Stomach smooth muscle (tissue), 2 donors: ENCODE data around the gene PPFIA1.

Experiments used
- H3K27ac ChIP-seq: one replicate; pipeline ENCODE4 v1.7.0; 2013; ENCODE audit warnings: mild to moderate bottlenecking, low read length, inconsistent platforms
- H3K27me3 ChIP-seq, 2 donors: one replicate each; pipeline ENCODE4 v1.7.0; 2013; ENCODE audit warnings: low read length in 2 of 2; ENCODE audit not compliant: insufficient read depth in 2 of 2, control insufficient read depth in 1 of 2
- H3K36me3 ChIP-seq, 2 donors: one replicate each; pipeline ENCODE4 v1.7.0; 2013; ENCODE audit warnings: low read length in 2 of 2; ENCODE audit not compliant: control insufficient read depth in 2 of 2, insufficient read depth in 2 of 2
- H3K4me1 ChIP-seq: one replicate; pipeline ENCODE4 v1.7.0; 2013; ENCODE audit warnings: low read length; ENCODE audit not compliant: control insufficient read depth, insufficient read depth
- H3K4me3 ChIP-seq, 2 donors: one replicate each; pipeline ENCODE4 v1.7.0; 2013; ENCODE audit warnings: low read length in 2 of 2
- H3K9ac ChIP-seq, 2 donors: one replicate each; pipeline ENCODE4 v1.7.0; 2013; ENCODE audit warnings: low read length in 2 of 2, mild to moderate bottlenecking in 1 of 2
- H3K9me3 ChIP-seq, 2 donors: one replicate each; pipeline ENCODE4 v1.7.0; 2013; ENCODE audit warnings: low read length in 2 of 2; ENCODE audit not compliant: control insufficient read depth in 2 of 2
- donor health status: healthy.
- donor health status: Pancreatic carcinoma.

Gene PPFIA1

GRCh38 chr11:70413151-70413550 is 142.7 kb downstream of the PPFIA1 start:
- Histone ChIP-seq H3K4me3 (no peak overlapping the region), H3K27me3 (no peaks in the 10 kb centered on the region), H3K36me3 (peaks cover 85 to 87% of the 10 kb centered on the region in 2 donors), H3K9me3 (no peaks in the 10 kb centered on the region), H3K9ac (no peak overlapping the region), H3K27ac (no peak overlapping the region), H3K4me1 (no peaks in the 10 kb centered on the region)

- Histone ChIP-seq H3K9ac (no peak overlapping the region), H3K4me3 (no peak overlapping the region), H3K4me1 (no peaks in the 10 kb centered on the region), H3K9me3 (no peaks in the 10 kb centered on the region), H3K27me3 (no peaks in the 10 kb centered on the region), H3K27ac (no peak overlapping the region), H3K36me3 (peaks cover 80 to 81% of the 10 kb centered on the region in 2 donors)
Measured at GRCh38 chr11:70414341-70415100, 144.0 kb downstream of the PPFIA1 start.

GRCh38 chr11:70415191-70415590 is 144.7 kb downstream of the PPFIA1 start:
- Histone ChIP-seq H3K4me3 (no peak overlapping the region), H3K4me1 (no peaks in the 10 kb centered on the region), H3K9me3 (no peaks in the 10 kb centered on the region), H3K36me3 (peaks cover 77 to 80% of the 10 kb centered on the region in 2 donors), H3K9ac (no peak overlapping the region), H3K27me3 (no peaks in the 10 kb centered on the region), H3K27ac (no peak overlapping the region)

GRCh38 chr11:70415642-70416395 is 145.3 kb downstream of the PPFIA1 start:
- Histone ChIP-seq H3K4me3 (no peak overlapping the region), H3K27me3 (no peaks in the 10 kb centered on the region), H3K36me3 (peaks cover 77 to 78% of the 10 kb centered on the region in 2 donors), H3K9ac (no peak overlapping the region), H3K27ac (no peak overlapping the region), H3K9me3 (no peaks in the 10 kb centered on the region), H3K4me1 (no peaks in the 10 kb centered on the region)

GRCh38 chr11:70416881-70417280 is 146.4 kb downstream of the PPFIA1 start:
- Histone ChIP-seq H3K27ac (no peak overlapping the region), H3K4me3 (no peak overlapping the region), H3K36me3 (peaks cover 76 to 78% of the 10 kb centered on the region in 2 donors), H3K9ac (no peak overlapping the region), H3K9me3 (no peaks in the 10 kb centered on the region), H3K4me1 (no peaks in the 10 kb centered on the region), H3K27me3 (no peaks in the 10 kb centered on the region)

GRCh38 chr11:70418130-70418529 is 147.6 kb downstream of the PPFIA1 start:
- H3K4me1 ChIP-seq: no peaks in the 10 kb centered on the region
- H3K27me3 ChIP-seq: no peaks in the 10 kb centered on the region
- no peaks in the 10 kb centered on the region for H3K9me3 ChIP-seq
- peaks cover 73 to 78% of the 10 kb centered on the region in 2 donors for H3K36me3 ChIP-seq
- no peak overlapping the region for H3K27ac ChIP-seq
- H3K4me3 ChIP-seq: no peak overlapping the region
- no peak overlapping the region for H3K9ac ChIP-seq

GRCh38 chr11:70419307-70420007 is 149.0 kb downstream of the PPFIA1 start:
- Histone ChIP-seq H3K9me3 (no peaks in the 10 kb centered on the region), H3K4me1 (no peaks in the 10 kb centered on the region), H3K27ac (no peak overlapping the region), H3K36me3 (peaks cover 77% of the 10 kb centered on the region in 2 donors), H3K9ac (no peak overlapping the region), H3K27me3 (no peaks in the 10 kb centered on the region), H3K4me3 (no peak overlapping the region)

GRCh38 chr11:70420008-70420464 is 149.5 kb downstream of the PPFIA1 start:
- no peaks in the 10 kb centered on the region for H3K27me3 ChIP-seq
- no peaks in the 10 kb centered on the region for H3K9me3 ChIP-seq
- H3K4me3 ChIP-seq: no peak overlapping the region
- H3K4me1 ChIP-seq: no peaks in the 10 kb centered on the region
- H3K36me3 ChIP-seq: peaks cover 77% of the 10 kb centered on the region in 2 donors
- H3K9ac ChIP-seq: no peak overlapping the region
- no peak overlapping the region for H3K27ac ChIP-seq

GRCh38 chr11:70420496-70420895 is 150.0 kb downstream of the PPFIA1 start:
- no peaks in the 10 kb centered on the region for H3K27me3 ChIP-seq
- H3K36me3 ChIP-seq: peaks cover 76 to 77% of the 10 kb centered on the region in 2 donors
- no peak overlapping the region for H3K27ac ChIP-seq

GRCh38 chr11:70421123-70421522 is 150.6 kb downstream of the PPFIA1 start:
- Histone ChIP-seq H3K9ac (no peak overlapping the region), H3K4me1 (no peaks in the 10 kb centered on the region), H3K36me3 (peaks cover 74 to 75% of the 10 kb centered on the region in 2 donors), H3K9me3 (no peaks in the 10 kb centered on the region), H3K27me3 (no peaks in the 10 kb centered on the region), H3K4me3 (no peak overlapping the region), H3K27ac (no peak overlapping the region)

More at GRCh38 chr11:70420496-70420895, 150.0 kb downstream of the PPFIA1 start:
- H3K4me1 ChIP-seq: no peaks in the 10 kb centered on the region
- no peak overlapping the region for H3K4me3 ChIP-seq
- H3K9me3 ChIP-seq: no peaks in the 10 kb centered on the region
- no peak overlapping the region for H3K9ac ChIP-seq
